Measurements from ENCODE around the gene KRTAP12-2.
"Not testable (repeated sequence)": the region's sequence is repeated elsewhere in the genome, so short reads cannot be mapped to it uniquely, and the experiment has no call there.

Gene KRTAP12-2

GRCh38 chr21:44686000-44686781 lies 19.5 kb upstream of the KRTAP12-2 start:
- no peak overlapping the region for H3K4me3 ChIP-seq (ENCODE audit: low read depth, low read length)
- no peak for TF ChIP-seq CTCF (IDR thresholded peaks at IDR 0.05; ENCODE audit: low read depth, low read length)

GRCh38 chr21:44685050-44685449 lies 18.3 kb upstream of the KRTAP12-2 start:
- H3K4me3 ChIP-seq (ENCODE audit: low read depth, low read length), result not testable (repeated sequence)

- no peak overlapping the region for H3K4me3 ChIP-seq (ENCODE audit: low read depth, low read length)
- no peak for TF ChIP-seq CTCF (IDR thresholded peaks at IDR 0.05; ENCODE audit: low read depth, low read length)
These were observed 17.8 kb upstream of the KRTAP12-2 start for GRCh38 chr21:44684483-44684882.

GRCh38 chr21:44684077-44684476 lies 17.4 kb upstream of the KRTAP12-2 start:
- no peak for TF ChIP-seq CTCF (IDR thresholded peaks at IDR 0.05; ENCODE audit: low read depth, low read length)

GRCh38 chr21:44682580-44683151 lies 15.9 kb upstream of the KRTAP12-2 start:
- H3K4me3 ChIP-seq (ENCODE audit: low read depth, low read length), result no peak overlapping the region
- no peak for TF ChIP-seq CTCF (IDR thresholded peaks at IDR 0.05; ENCODE audit: low read depth, low read length)

More at GRCh38 chr21:44684077-44684476, 17.4 kb upstream of the KRTAP12-2 start:
- H3K4me3 ChIP-seq (ENCODE audit: low read depth, low read length), result no peak overlapping the region

- no peak for TF ChIP-seq CTCF (IDR thresholded peaks at IDR 0.05; ENCODE audit: low read depth, low read length)
- H3K4me3 ChIP-seq (ENCODE audit: low read depth, low read length), result no peak within 1 kb of the TSS
These were observed 15.3 kb upstream of the KRTAP12-2 start, which contains the start of gene KRTAP12-1 for GRCh38 chr21:44681861-44682579. KRTAP12-1 (minus strand) TSS chr21:44682163; CDS start chr21:44682123, 40 bp downstream.

- H3K4me3 ChIP-seq (ENCODE audit: low read depth, low read length), result no peak overlapping the region
- TF ChIP-seq CTCF (IDR thresholded peaks at IDR 0.05; ENCODE audit: low read depth, low read length), result no peak
These were observed 14.4 kb upstream of the KRTAP12-2 start for GRCh38 chr21:44681152-44681551.

Measured in WI38 (cell line).